Naive thymus-derived CD8-positive, alpha-beta T cell (primary cell): ENCODE results near the gene MT1M. TPM values are rescaled to one million over a fixed set of nuclear protein-coding genes. Genes with fewer than 3 reads are reported as not detected.

Experiments
- ATAC-seq, 2 donors: fragments of 150-1000 bp; cut with Tn5 transposase in 1 of 2; sonication (Bioruptor Pico), chemical (Tn5 transposase) in 1 of 2; 1 replicate in 1 of 2; 2 replicates in 1 of 2; pipeline ENCODE4 v1.10.0; 2021; ENCODE audit warnings: mild to moderate bottlenecking in 2 of 2, moderate library complexity in 2 of 2
- POLR2A ChIA-PET: fragments of 350-600 bp; sonication (Branson Sonifier 250); formaldehyde crosslinking; loops from one replicate; lab custom pipeline; 2021; ENCODE audit warnings: antibody characterized with exemption; lab: Charles Lee
- DNase-seq, 10 donors: peaks; one replicate each; pipeline versions ENCODE4 v3.0.0 to v3.0.0-alpha.2; 2020 to 2022
- H3K27ac Mint-ChIP-seq, 10 donors: one replicate each; pipeline ENCODE4 v1.8.0; 2020 to 2022; ENCODE audit warnings: mild to moderate bottlenecking in 10 of 10, mixed read lengths in 10 of 10, moderate library complexity in 4 of 10, inconsistent platforms in 1 of 10
- H3K27me3 Mint-ChIP-seq, 5 donors: one replicate each; pipeline ENCODE4 v1.8.0; 2021 to 2022; ENCODE audit warnings: mixed read lengths in 5 of 5
- H3K36me3 Mint-ChIP-seq, 3 donors: one replicate each; pipeline ENCODE4 v1.8.0; 2020 to 2022; ENCODE audit warnings: mixed read lengths in 3 of 3, mild to moderate bottlenecking in 2 of 3, inconsistent platforms in 1 of 3
- H3K4me1 Mint-ChIP-seq, 4 donors: one replicate each; pipeline ENCODE4 v1.8.0; 2021 to 2022; ENCODE audit warnings: mixed read lengths in 4 of 4
- H3K4me3 Mint-ChIP-seq, 10 donors: one replicate each; pipeline ENCODE4 v1.8.0; 2020 to 2022; ENCODE audit warnings: mild to moderate bottlenecking in 10 of 10, mixed read lengths in 10 of 10, moderate library complexity in 6 of 10, inconsistent platforms in 1 of 10
- H3K9me3 Mint-ChIP-seq, 9 donors: one replicate each; pipeline ENCODE4 v1.8.0; 2020 to 2022; ENCODE audit warnings: mixed read lengths in 9 of 9, mild to moderate bottlenecking in 3 of 9, inconsistent platforms in 1 of 9, moderate library complexity in 1 of 9
- polyA plus RNA-seq, 3 donors: library from polyadenylated mRNA; unstranded; fragments of 300-500 nt; fragmentation: Illumina TruSeq; gene quantifications; one replicate each; pipeline ENCODE4 v1.2.3, GENCODE V29; 2021
- total RNA-seq, 8 experiments: library from RNA in 2 of 8; stranded (reverse) in 2 of 8; gene quantifications; one replicate each; pipeline ENCODE4 v1.2.3 and lab custom pipeline; 2021 to 2026

MT1M gene
- total and polyA plus RNA-seq, 5 experiments from 2014 or later = not detected

DNA sequence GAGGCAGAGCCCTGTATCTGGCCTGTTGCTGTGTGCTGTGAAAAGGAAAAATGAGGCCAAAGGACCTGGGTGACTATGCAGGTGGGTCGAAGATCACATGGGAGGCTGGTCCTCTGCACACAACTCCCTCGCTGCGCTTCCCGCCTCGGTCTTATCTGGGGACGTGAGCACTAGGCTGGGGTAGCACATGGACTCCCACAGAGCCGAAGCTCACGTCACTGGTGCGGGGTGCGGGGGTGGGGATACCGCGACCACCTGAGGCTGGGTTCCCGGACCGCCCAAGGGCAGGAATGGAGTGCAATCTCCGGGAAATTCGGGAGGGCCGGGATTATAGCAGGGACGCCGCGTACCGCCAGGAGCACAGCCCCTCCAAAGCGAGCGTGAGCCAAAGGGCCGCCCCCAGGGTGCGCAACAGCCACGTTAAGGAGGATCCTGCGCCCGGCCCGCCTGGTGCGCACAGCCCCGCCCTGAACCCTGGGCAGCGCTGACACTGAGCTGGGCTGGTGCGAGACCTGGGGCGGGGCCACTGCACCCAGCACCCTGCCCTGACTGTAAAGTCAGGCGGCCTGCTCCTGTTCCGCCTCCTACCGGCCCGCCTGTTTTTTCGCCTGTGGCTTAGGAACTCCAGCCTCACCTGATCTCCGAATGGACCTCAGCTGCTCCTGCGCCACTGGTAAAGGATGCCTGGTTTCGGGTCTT is 10.8 kb downstream of the MT1M start:
- peak; percentile 98 to 100 for ATAC-seq
- peak; percentile 53 to 85 (median 64) for DNase-seq
- no peaks in the 10 kb centered on the region for H3K36me3 Mint-ChIP-seq
- H3K4me1 Mint-ChIP-seq = peaks cover 16 to 31% (median 19%) of the 10 kb centered on the region in 4 donors
- peak overlapping the region; percentile 72 to 86 (median 80) for H3K4me3 Mint-ChIP-seq
- POLR2A ChIA-PET = interaction anchor here (0.7 to 3.9 kb wide), 14 partner anchors 10 to 124 kb away, joined by 3 to 23 read pairs (median 6); partner anchors contain the start of genes BBS2, MT1E, MT1F and MT1X
- peaks cover 19 to 39% (median 28%) of the 10 kb centered on the region in 5 donors for H3K27me3 Mint-ChIP-seq
- H3K27ac Mint-ChIP-seq = peak overlapping the region in 9 of 10 donors; percentile 37 to 80 (median 72)
- H3K9me3 Mint-ChIP-seq = no peaks in the 10 kb centered on the region

DNA sequence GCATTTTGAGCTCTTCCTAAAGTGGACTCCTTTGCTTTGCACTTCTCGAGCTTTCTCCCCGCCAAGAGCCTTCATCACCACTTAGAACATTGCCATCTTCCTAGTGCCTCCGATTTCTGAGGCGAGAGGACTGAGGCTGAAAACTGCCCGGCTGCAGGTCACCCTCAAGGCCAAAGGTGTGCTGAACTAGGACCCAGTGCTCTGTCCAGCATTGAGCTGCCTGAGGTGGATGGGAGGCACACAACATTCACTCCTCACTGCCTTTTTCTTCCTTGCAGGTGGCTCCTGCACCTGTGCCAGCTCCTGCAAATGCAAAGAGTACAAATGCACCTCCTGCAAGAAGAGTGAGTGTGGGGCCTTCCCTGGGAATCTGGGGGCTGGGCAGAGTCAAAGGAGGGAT is 11.4 kb downstream of the MT1M start:
- no peak for DNase-seq
- H3K9me3 Mint-ChIP-seq = no peaks in the 10 kb centered on the region
- peak overlapping the region in 6 of 10 donors; percentile 28 to 81 (median 58) for H3K27ac Mint-ChIP-seq
- no peaks in the 10 kb centered on the region for H3K36me3 Mint-ChIP-seq
- peaks cover 16 to 35% (median 23%) of the 10 kb centered on the region in 5 donors for H3K27me3 Mint-ChIP-seq
- POLR2A ChIA-PET = interaction anchor here (0.9 to 3.9 kb wide), 12 partner anchors 9 to 66 kb away, joined by 3 to 23 read pairs (median 6); partner anchors contain the start of genes MT1E, MT1F, MT1X and MT2A
- H3K4me3 Mint-ChIP-seq = peak overlapping the region; percentile 72 to 86 (median 80)
- ATAC-seq = no peak
- peaks cover 16 to 25% (median 19%) of the 10 kb centered on the region in 4 donors for H3K4me1 Mint-ChIP-seq

DNA sequence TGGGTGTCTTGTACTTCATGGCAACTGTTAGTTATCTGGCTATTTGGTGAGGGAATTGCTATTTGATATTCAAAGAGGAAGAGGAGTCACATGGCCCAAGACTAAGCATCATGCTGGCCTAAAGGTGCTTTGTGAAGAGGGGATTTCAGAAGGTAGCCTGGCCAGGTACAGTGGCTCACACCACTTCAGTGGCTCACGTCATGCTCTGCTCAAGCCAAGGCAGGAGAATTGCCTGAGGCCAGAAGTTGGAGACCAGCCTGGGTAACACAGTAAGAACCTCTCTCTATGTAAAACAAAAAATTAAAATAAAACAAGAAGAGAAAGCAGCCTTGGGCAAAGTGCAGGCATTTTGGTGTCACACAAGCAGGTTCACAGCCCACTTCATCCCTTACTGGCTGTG is 12.9 kb downstream of the MT1M start:
- H3K9me3 Mint-ChIP-seq = no peaks in the 10 kb centered on the region
- peaks cover 6 to 25% (median 16%) of the 10 kb centered on the region in 5 donors for H3K27me3 Mint-ChIP-seq
- POLR2A ChIA-PET = interaction anchor here (1.8 kb wide), 1 partner anchor 14 kb away, joined by 4 read pairs; no protein-coding TSS in a partner anchor
- ATAC-seq = no peak
- no peaks in the 10 kb centered on the region for H3K36me3 Mint-ChIP-seq
- no peak overlapping the region for H3K4me3 Mint-ChIP-seq
- H3K27ac Mint-ChIP-seq = no peak overlapping the region
- peaks cover 16 to 24% (median 19%) of the 10 kb centered on the region in 4 donors for H3K4me1 Mint-ChIP-seq
- DNase-seq = no peak

DNA sequence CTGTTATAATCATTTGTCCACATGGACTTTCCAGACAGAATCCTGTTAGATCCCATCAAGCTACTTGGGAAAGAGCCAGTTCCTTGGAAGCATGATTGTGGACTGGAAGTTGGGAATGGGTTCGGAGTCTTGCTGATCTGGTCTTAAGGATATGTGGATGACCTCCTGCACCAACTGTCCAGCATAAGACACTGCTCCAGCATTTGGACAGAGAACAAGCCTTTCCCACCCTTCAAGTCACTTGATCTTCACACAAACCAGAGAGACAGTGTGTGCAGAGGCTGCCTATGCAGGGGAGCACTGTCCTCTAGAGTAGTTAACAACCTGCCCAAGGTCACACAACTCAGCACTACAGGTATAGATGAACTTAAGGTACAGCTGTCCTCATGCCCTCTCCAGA is 13.4 kb downstream of the MT1M start:
- Mint-ChIP-seq H3K27me3 (peaks cover 3 to 22% (median 13%) of the 10 kb centered on the region in 5 donors), H3K27ac (no peak overlapping the region), H3K9me3 (no peaks in the 10 kb centered on the region), H3K4me3 (no peak overlapping the region), H3K36me3 (no peaks in the 10 kb centered on the region), H3K4me1 (peaks cover 16 to 24% (median 19%) of the 10 kb centered on the region in 4 donors)
- POLR2A ChIA-PET = interaction anchor here (0.6 to 1.8 kb wide), 4 partner anchors 9 to 50 kb away, joined by 3 to 5 read pairs (median 4); no protein-coding TSS in a partner anchor
- DNase-seq (no peak), ATAC-seq (no peak)

DNA sequence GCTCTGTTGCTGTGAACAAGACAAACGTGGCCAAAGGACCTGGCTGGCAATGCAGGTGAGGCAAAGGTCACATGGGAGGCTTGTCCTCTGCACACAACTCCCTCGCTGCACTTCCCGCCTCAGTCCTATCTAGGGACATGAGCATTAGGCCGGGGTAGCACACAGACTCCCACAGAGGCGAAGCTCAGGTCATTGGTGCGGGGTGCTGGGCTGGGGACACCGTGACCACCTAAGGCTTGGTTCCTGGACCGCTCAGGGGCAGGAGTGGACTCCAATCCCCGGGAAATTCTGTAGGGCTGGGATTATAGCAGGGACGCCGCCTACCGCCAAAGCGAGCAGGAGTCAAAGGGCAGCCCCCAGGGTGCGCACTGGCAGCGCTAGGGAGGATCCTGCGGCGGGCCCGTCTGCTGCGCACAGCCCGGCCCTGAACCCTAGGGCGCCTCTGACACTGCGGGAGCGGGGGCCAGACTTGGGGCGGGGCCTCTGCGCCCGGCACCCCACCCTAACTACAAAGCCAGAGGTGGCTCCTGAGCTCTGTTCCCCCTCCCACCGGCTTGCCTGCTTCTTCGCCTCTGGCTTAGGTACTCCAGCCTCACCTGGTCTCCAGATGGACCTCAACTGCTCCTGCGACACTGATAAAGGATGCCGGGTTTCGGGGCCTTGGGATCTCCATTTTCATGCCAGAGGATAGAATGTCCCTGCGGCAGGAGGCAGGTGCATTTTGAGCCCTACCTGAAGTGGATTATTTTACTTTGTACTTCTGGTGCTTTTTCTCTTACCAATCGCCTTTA is 15.4 kb downstream of the MT1M start:
- H3K4me3 Mint-ChIP-seq = no peak overlapping the region
- peaks cover 4 to 18% (median 14%) of the 10 kb centered on the region in 5 donors for H3K27me3 Mint-ChIP-seq
- no peak for DNase-seq
- no peaks in the 10 kb centered on the region for H3K36me3 Mint-ChIP-seq
- H3K27ac Mint-ChIP-seq = no peak overlapping the region
- ATAC-seq = no peak
- no peaks in the 10 kb centered on the region for H3K9me3 Mint-ChIP-seq
- POLR2A ChIA-PET = interaction anchor here (0.7 to 1.7 kb wide), 2 partner anchors 10 to 32 kb away, joined by 3 to 4 read pairs; partner anchors contain the start of gene MT1F
- H3K4me1 Mint-ChIP-seq = peaks cover 12 to 18% (median 15%) of the 10 kb centered on the region in 4 donors

DNA sequence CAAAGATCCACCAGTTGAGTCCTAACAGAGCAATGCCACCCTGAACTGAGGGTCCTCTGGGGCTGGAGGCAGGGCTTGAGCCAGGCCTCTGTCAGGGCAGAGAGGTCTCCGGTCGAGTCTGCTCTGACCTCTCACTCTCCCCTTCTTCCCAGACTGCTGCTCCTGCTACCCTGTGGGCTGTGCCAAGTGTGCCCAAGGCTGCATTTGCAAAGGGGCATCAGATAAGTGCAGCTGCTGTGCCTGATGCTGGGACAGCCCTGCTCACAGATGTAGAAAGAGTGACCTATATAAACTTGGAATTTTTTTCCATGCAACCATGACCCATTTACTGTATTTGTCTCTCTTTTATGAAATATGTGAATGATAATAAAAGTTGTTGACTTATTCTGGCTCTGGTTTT is 16.8 kb downstream of the MT1M start:
- no peak overlapping the region for H3K4me3 Mint-ChIP-seq

DNA sequence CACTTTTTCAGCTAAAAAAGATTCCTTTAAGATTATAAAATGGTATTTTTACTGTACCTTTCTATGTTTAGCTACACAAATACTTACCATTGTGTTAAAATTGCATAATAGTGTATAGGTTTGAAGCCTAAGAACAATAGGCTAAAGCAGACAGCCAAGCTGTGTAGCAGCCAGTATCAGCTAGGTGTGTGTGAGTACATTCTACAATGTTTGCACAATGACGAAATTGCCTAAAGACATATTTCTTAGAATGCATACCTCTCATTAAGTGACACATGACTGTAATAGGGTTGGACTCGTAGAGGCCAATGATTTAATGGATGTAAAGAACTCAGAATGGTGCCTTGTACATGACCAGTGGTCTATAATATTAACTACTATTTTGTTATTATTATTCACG is 17.4 kb downstream of the MT1M start:
- Mint-ChIP-seq H3K36me3 (no peaks in the 10 kb centered on the region), H3K9me3 (no peaks in the 10 kb centered on the region), H3K4me1 (no peaks in the 10 kb centered on the region), H3K27ac (no peak overlapping the region), H3K4me3 (no peak overlapping the region), H3K27me3 (peaks cover 5 to 21% (median 14%) of the 10 kb centered on the region in 5 donors)
- DNase-seq (no peak), ATAC-seq (no peak)
- POLR2A ChIA-PET = no interaction called here

More for the DNA sequence above, 16.8 kb downstream of the MT1M start:
- Mint-ChIP-seq H3K27ac (no peak overlapping the region), H3K4me1 (peaks cover under 1 to 4% (median 2%) of the 10 kb centered on the region in 4 donors), H3K36me3 (no peaks in the 10 kb centered on the region), H3K9me3 (no peaks in the 10 kb centered on the region), H3K27me3 (peaks cover 5 to 20% (median 14%) of the 10 kb centered on the region in 5 donors)
- ATAC-seq (no peak), DNase-seq (no peak)
- POLR2A ChIA-PET = no interaction called here

DNA sequence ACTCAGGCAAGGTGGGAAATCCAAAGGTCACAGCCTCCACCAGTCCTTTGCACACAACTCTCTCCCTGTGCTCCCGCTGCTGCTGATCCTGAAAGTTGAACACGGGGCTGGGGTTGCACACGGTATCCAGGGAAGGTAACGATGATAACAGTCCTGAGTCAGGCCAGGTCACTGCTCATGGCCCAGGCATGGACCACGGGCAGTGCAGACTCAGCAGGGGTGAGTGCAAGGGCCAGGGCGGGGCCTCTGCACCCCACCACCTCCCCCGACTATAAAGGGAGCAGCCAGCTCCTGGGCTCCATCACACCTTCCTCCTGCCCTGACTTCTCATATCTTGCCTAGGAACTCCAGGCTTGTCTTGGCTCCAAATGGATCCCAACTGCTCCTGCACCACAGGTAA is 19.1 kb downstream of the MT1M start, which contains the start of gene MT1B:
Gene MT1B, plus strand, starts transcription at position 301 of the 400 bp plus-strand sequence. Its CDS starts 68 bp downstream, at position 369.
- H3K27me3 Mint-ChIP-seq = peaks cover 3 to 21% (median 8%) of the 10 kb centered on the region in 5 donors
- ATAC-seq = no peak
- H3K4me1 Mint-ChIP-seq = no peaks in the 10 kb centered on the region

DNA sequence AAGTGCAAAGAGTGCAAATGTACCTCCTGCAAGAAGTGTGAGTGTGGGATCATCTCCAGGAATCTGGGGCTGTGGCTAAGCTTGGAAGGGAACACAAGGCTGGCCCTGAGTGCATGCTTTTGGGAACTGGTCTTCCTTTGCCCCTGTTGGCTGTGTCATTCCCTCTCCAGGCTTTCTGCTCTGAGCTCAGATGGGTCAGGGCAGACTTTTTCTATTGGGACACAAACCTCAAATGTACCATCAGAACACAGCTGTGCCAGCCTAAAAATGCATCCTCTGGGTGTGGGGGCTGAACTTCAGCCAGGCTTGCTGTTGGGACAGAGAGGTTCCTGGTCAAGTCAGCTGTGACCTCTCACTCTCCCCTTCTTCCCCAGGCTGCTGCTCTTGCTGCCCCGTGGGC is 20.1 kb downstream of the MT1M start:
- no peak overlapping the region for H3K4me3 Mint-ChIP-seq
- no peaks in the 10 kb centered on the region for H3K36me3 Mint-ChIP-seq
- ATAC-seq (no peak), DNase-seq (no peak)
- peaks cover 2 to 21% (median 6%) of the 10 kb centered on the region in 5 donors for H3K27me3 Mint-ChIP-seq
- POLR2A ChIA-PET = interaction anchor here (2.2 kb wide), 1 partner anchor 9 kb away, joined by 8 read pairs; no protein-coding TSS in a partner anchor
- no peaks in the 10 kb centered on the region for H3K9me3 Mint-ChIP-seq
- peaks cover 0 to 6% (median 2%) of the 10 kb centered on the region in 4 donors for H3K4me1 Mint-ChIP-seq
- H3K27ac Mint-ChIP-seq = no peak overlapping the region

More for the DNA sequence above, 19.1 kb downstream of the MT1M start, which contains the start of gene MT1B:
- no peak within 1 kb of the TSS for H3K27ac Mint-ChIP-seq
- no peaks in the 10 kb centered on the region for H3K9me3 Mint-ChIP-seq
- no peak for DNase-seq
- no peaks in the 10 kb centered on the region for H3K36me3 Mint-ChIP-seq
- no peak within 1 kb of the TSS for H3K4me3 Mint-ChIP-seq
- POLR2A ChIA-PET = interaction anchor here (2.2 kb wide), 1 partner anchor 8 kb away, joined by 8 read pairs; no protein-coding TSS in a partner anchor

DNA sequence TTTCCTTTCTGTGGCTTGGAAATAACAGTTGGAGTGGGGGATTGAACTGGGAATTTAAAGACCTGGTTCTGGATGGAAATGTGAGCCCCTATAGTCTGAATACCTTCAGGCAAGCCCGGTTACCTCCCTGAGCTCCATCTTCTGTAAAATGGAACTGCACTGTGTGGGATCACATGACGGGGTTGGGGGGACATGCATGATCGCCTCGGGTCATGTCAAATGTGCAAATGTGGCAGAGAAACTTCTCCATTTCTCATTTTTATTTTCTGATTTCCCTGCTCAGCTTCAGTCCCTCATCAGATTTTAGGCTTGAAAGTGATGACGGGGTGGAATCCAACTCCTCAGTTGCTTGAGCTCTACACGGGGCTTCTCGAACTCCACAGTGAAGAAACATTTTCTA is 20.8 kb downstream of the MT1M start:
- peaks cover 2 to 21% (median 6%) of the 10 kb centered on the region in 5 donors for H3K27me3 Mint-ChIP-seq
- H3K36me3 Mint-ChIP-seq = no peaks in the 10 kb centered on the region
- POLR2A ChIA-PET = interaction anchor here (1.4 to 2.2 kb wide), 2 partner anchors 9 kb away, joined by 4 to 8 read pairs; no protein-coding TSS in a partner anchor
- no peaks in the 10 kb centered on the region for H3K9me3 Mint-ChIP-seq
- no peak overlapping the region for H3K27ac Mint-ChIP-seq
- DNase-seq (no peak), ATAC-seq (no peak)
- no peak overlapping the region for H3K4me3 Mint-ChIP-seq
- peaks cover 6 to 10% (median 7%) of the 10 kb centered on the region in 4 donors for H3K4me1 Mint-ChIP-seq

DNA sequence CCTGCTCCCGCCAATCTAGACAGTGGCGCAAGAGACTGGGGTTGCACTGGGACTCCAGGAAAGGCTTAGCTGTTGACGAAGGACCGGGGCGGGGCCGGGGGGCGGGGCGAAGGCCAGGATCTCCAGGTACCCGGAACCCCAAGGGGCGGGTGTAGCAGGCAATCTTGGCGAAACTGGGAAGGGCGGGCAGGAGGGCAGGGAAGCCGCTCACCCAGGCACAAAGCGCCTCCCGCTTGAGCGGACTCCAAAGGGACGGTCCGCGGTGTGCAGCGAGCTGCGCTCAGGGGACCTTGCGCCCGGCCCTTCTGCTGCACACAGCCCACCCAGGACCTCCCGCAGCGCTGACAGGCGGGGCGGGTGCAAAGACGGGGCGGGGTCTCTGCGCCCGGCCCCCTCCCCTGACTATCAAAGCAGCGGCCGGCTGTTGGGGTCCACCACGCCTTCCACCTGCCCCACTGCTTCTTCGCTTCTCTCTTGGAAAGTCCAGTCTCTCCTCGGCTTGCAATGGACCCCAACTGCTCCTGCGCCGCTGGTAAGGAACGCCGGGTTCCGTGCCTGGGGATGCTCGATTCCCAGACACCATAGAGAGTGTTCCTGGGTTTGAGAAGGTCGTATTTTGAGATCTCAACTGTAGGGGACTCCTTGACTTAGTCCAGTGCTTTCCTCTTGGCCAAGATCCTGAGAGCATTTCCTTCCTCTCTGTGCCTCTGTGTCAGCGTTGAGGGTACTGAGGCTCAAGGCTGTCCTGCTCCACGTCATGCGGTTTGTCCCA is 25.3 kb downstream of the MT1M start, which contains the start of gene MT1F:
Gene MT1F, plus strand, starts transcription at position 405 of the 772 bp plus-strand sequence. Its CDS starts 100 bp downstream, at position 505.
- ATAC-seq (peak; percentile 80 to 83), DNase-seq (peak; percentile 43 to 80 (median 68))
- peak within 1 kb of the TSS; percentile 92 to 99 (median 97) for H3K4me3 Mint-ChIP-seq
- POLR2A ChIA-PET = interaction anchor here (0.6 to 2.4 kb wide), 10 partner anchors 10 to 54 kb away, joined by 3 to 12 read pairs (median 5); partner anchors contain the start of genes MT1X and MT2A
- peaks cover 0 to 8% (median 2%) of the 10 kb centered on the region in 5 donors for H3K27me3 Mint-ChIP-seq
- H3K36me3 Mint-ChIP-seq = peaks cover 0 to 3% (median 0%) of the 10 kb centered on the region in 3 donors
- peaks cover 23 to 46% (median 38%) of the 10 kb centered on the region in 4 donors for H3K4me1 Mint-ChIP-seq
- H3K9me3 Mint-ChIP-seq = no peaks in the 10 kb centered on the region
- H3K27ac Mint-ChIP-seq = peak within 1 kb of the TSS; percentile 87 to 98 (median 97)
